ENCODE data around the gene TMEM143.

The TMEM143 gene

GRCh38 chr19:48401287-48401686, 37.5 kb upstream of the TMEM143 start:
- H3K27me3 ChIP-seq (ENCODE audit: insufficient read depth, low read length), result no peaks in the 10 kb centered on the region
- H4K12ac ChIP-seq (ENCODE audit: low read depth, low read length), result no peak overlapping the region
- H3K79me2 ChIP-seq (ENCODE audit: control insufficient read depth, insufficient read depth, low read length, poor library complexity), result peaks cover 2% of the 10 kb centered on the region
- H3K27ac ChIP-seq (ENCODE audit: low read depth, low read length), result no peak overlapping the region
- H2BK5ac ChIP-seq (ENCODE audit: low read depth, low read length, poor library complexity), result no peak overlapping the region
- H3K79me1 ChIP-seq (ENCODE audit: low read length), result peaks cover 10% of the 10 kb centered on the region
- H3K4me2 ChIP-seq (ENCODE audit: low read length), result no peak overlapping the region
- H3K9me3 ChIP-seq (ENCODE audit: insufficient read depth, low read depth, low read length), result no peaks in the 10 kb centered on the region
- no peak overlapping the region for H3K4me3 ChIP-seq (ENCODE audit: low read depth, low read length)
- H4K91ac ChIP-seq (ENCODE audit: low read depth, low read length), result no peak overlapping the region
- H2BK120ac ChIP-seq (ENCODE audit: insufficient read depth, low read length, poor library complexity), result no peak overlapping the region
- no peak overlapping the region for H3K4ac ChIP-seq (ENCODE audit: low read depth, low read length)
- H4K8ac ChIP-seq (ENCODE audit: low read depth, low read length), result no peak overlapping the region
- no CpG with 5 or more reads among the region's 5 CpGs for WGBS (ENCODE audit: extremely low coverage, insufficient coverage, insufficient read length)
- H3K14ac ChIP-seq (ENCODE audit: low read length), result no peak overlapping the region
- no peak overlapping the region for H2BK12ac ChIP-seq (ENCODE audit: low read length)
- no peak overlapping the region for H3K23ac ChIP-seq (ENCODE audit: low read length)
- no peak for DNase-seq
- H3K4me1 ChIP-seq (ENCODE audit: control insufficient read depth in 1 of 2, insufficient read depth in 2 of 2, low read length in 2 of 2), result peaks cover 7 to 20% of the 10 kb centered on the region in 2 experiments
- H2AFZ ChIP-seq (ENCODE audit: insufficient read depth, low read length, poor library complexity), result no peak overlapping the region
- no peak overlapping the region for H3K9ac ChIP-seq (ENCODE audit: low read length)
- no peak overlapping the region for H2AK5ac ChIP-seq (ENCODE audit: low read length)
- H3K36me3 ChIP-seq (ENCODE audit: control insufficient read depth in 1 of 2, insufficient read depth in 2 of 2, low read length in 2 of 2), result no peaks in the 10 kb centered on the region
- no peak overlapping the region for H3K18ac ChIP-seq (ENCODE audit: low read length)

GRCh38 chr19:48400018-48400742, 36.4 kb upstream of the TMEM143 start:
- no peak overlapping the region for H3K18ac ChIP-seq (ENCODE audit: low read length)
- H3K9me3 ChIP-seq (ENCODE audit: insufficient read depth, low read depth, low read length), result no peaks in the 10 kb centered on the region
- H3K4me3 ChIP-seq (ENCODE audit: low read depth, low read length), result no peak overlapping the region
- no peak overlapping the region for H3K9ac ChIP-seq (ENCODE audit: low read length)
- H2BK12ac ChIP-seq (ENCODE audit: low read length), result no peak overlapping the region
- no peak overlapping the region for H2AFZ ChIP-seq (ENCODE audit: insufficient read depth, low read length, poor library complexity)
- peaks cover 10% of the 10 kb centered on the region for H3K79me1 ChIP-seq (ENCODE audit: low read length)
- H3K27ac ChIP-seq (ENCODE audit: low read depth, low read length), result no peak overlapping the region
- H3K36me3 ChIP-seq (ENCODE audit: control insufficient read depth in 1 of 2, insufficient read depth in 2 of 2, low read length in 2 of 2), result no peaks in the 10 kb centered on the region
- H3K79me2 ChIP-seq (ENCODE audit: control insufficient read depth, insufficient read depth, low read length, poor library complexity), result peaks cover 2% of the 10 kb centered on the region
- WGBS (ENCODE audit: extremely low coverage, insufficient coverage, insufficient read length), result no CpG with 5 or more reads among the region's 14 CpGs
- peak overlapping the region; percentile 71 for H3K4me2 ChIP-seq (ENCODE audit: low read length)
- H2AK5ac ChIP-seq (ENCODE audit: low read length), result no peak overlapping the region
- H3K27me3 ChIP-seq (ENCODE audit: insufficient read depth, low read length), result peaks cover 8% of the 10 kb centered on the region
- no peak overlapping the region for H4K12ac ChIP-seq (ENCODE audit: low read depth, low read length)
- H3K4me1 ChIP-seq (ENCODE audit: control insufficient read depth in 1 of 2, insufficient read depth in 2 of 2, low read length in 2 of 2), result peaks cover 10 to 22% of the 10 kb centered on the region in 2 experiments
- no peak overlapping the region for H3K14ac ChIP-seq (ENCODE audit: low read length)
- H3K4ac ChIP-seq (ENCODE audit: low read depth, low read length), result no peak overlapping the region
- peak overlapping the region; percentile 63 for H4K8ac ChIP-seq (ENCODE audit: low read depth, low read length)
- DNase-seq, result peak; percentile 83
- no peak overlapping the region for H3K23ac ChIP-seq (ENCODE audit: low read length)
- H2BK120ac ChIP-seq (ENCODE audit: insufficient read depth, low read length, poor library complexity), result no peak overlapping the region
- H2BK5ac ChIP-seq (ENCODE audit: low read depth, low read length, poor library complexity), result no peak overlapping the region
- H4K91ac ChIP-seq (ENCODE audit: low read depth, low read length), result peak overlapping the region; percentile 1

GRCh38 chr19:48398375-48399235, 34.9 kb upstream of the TMEM143 start:
- H3K4me3 ChIP-seq (ENCODE audit: low read depth, low read length), result peak overlapping the region; percentile 71
- no CpG with 5 or more reads among the region's 104 CpGs for WGBS (ENCODE audit: extremely low coverage, insufficient coverage, insufficient read length)
- peak overlapping the region; percentile 74 for H4K91ac ChIP-seq (ENCODE audit: low read depth, low read length)
- peak overlapping the region; percentile 71 for H3K14ac ChIP-seq (ENCODE audit: low read length)
- peaks cover 20% of the 10 kb centered on the region for H3K79me1 ChIP-seq (ENCODE audit: low read length)
- peak overlapping the region; percentile 78 for H4K8ac ChIP-seq (ENCODE audit: low read depth, low read length)
- peak overlapping the region; percentile 11 for H2AK5ac ChIP-seq (ENCODE audit: low read length)
- peak overlapping the region; percentile 87 for H3K4me2 ChIP-seq (ENCODE audit: low read length)
- peak; percentile 87 to 93 for DNase-seq
- H4K12ac ChIP-seq (ENCODE audit: low read depth, low read length), result peak overlapping the region; percentile 25
- H3K23ac ChIP-seq (ENCODE audit: low read length), result no peak overlapping the region
- H2BK5ac ChIP-seq (ENCODE audit: low read depth, low read length, poor library complexity), result no peak overlapping the region
- H2BK120ac ChIP-seq (ENCODE audit: insufficient read depth, low read length, poor library complexity), result peak overlapping the region; percentile 12
- H3K27ac ChIP-seq (ENCODE audit: low read depth, low read length), result no peak overlapping the region
- H3K4ac ChIP-seq (ENCODE audit: low read depth, low read length), result no peak overlapping the region
- peak overlapping the region; percentile 33 for H2AFZ ChIP-seq (ENCODE audit: insufficient read depth, low read length, poor library complexity)
- H3K9me3 ChIP-seq (ENCODE audit: insufficient read depth, low read depth, low read length), result peaks cover 2% of the 10 kb centered on the region
- H3K36me3 ChIP-seq (ENCODE audit: control insufficient read depth in 1 of 2, insufficient read depth in 2 of 2, low read length in 2 of 2), result no peaks in the 10 kb centered on the region
- peak overlapping the region; percentile 48 for H3K18ac ChIP-seq (ENCODE audit: low read length)
- no peak overlapping the region for H2BK12ac ChIP-seq (ENCODE audit: low read length)
- H3K4me1 ChIP-seq (ENCODE audit: control insufficient read depth in 1 of 2, insufficient read depth in 2 of 2, low read length in 2 of 2), result peaks cover 15 to 32% of the 10 kb centered on the region in 2 experiments
- peaks cover 5% of the 10 kb centered on the region for H3K79me2 ChIP-seq (ENCODE audit: control insufficient read depth, insufficient read depth, low read length, poor library complexity)
- peaks cover 18% of the 10 kb centered on the region for H3K27me3 ChIP-seq (ENCODE audit: insufficient read depth, low read length)
- H3K9ac ChIP-seq (ENCODE audit: low read length), result peak overlapping the region; percentile 71

GRCh38 chr19:48398102-48398374, 34.3 kb upstream of the TMEM143 start:
- Histone ChIP-seq H4K91ac (ENCODE audit: low read depth, low read length) (peak overlapping the region; percentile 74), H2BK12ac (ENCODE audit: low read length) (no peak overlapping the region), H3K4me2 (ENCODE audit: low read length) (peak overlapping the region; percentile 87), H3K36me3 (ENCODE audit: control insufficient read depth in 1 of 2, insufficient read depth in 2 of 2, low read length in 2 of 2) (no peaks in the 10 kb centered on the region), H3K9me3 (ENCODE audit: insufficient read depth, low read depth, low read length) (peaks cover 2% of the 10 kb centered on the region), H3K4me1 (ENCODE audit: control insufficient read depth in 1 of 2, insufficient read depth in 2 of 2, low read length in 2 of 2) (peaks cover 18 to 38% of the 10 kb centered on the region in 2 experiments), H3K23ac (ENCODE audit: low read length) (no peak overlapping the region), H4K12ac (ENCODE audit: low read depth, low read length) (peak overlapping the region; percentile 59), H3K18ac (ENCODE audit: low read length) (peak overlapping the region; percentile 37), H2AK5ac (ENCODE audit: low read length) (peak overlapping the region; percentile 37), H3K27ac (ENCODE audit: low read depth, low read length) (no peak overlapping the region), H3K14ac (ENCODE audit: low read length) (peak overlapping the region; percentile 71), H3K79me2 (ENCODE audit: control insufficient read depth, insufficient read depth, low read length, poor library complexity) (peaks cover 6% of the 10 kb centered on the region), H2AFZ (ENCODE audit: insufficient read depth, low read length, poor library complexity) (peak overlapping the region; percentile 2), H3K79me1 (ENCODE audit: low read length) (peaks cover 25% of the 10 kb centered on the region), H2BK5ac (ENCODE audit: low read depth, low read length, poor library complexity) (no peak overlapping the region), H2BK120ac (ENCODE audit: insufficient read depth, low read length, poor library complexity) (peak overlapping the region; percentile 12), H3K9ac (ENCODE audit: low read length) (peak overlapping the region; percentile 71), H3K27me3 (ENCODE audit: insufficient read depth, low read length) (peaks cover 18% of the 10 kb centered on the region), H3K4me3 (ENCODE audit: low read depth, low read length) (peak overlapping the region; percentile 64), H3K4ac (ENCODE audit: low read depth, low read length) (no peak overlapping the region), H4K8ac (ENCODE audit: low read depth, low read length) (peak overlapping the region; percentile 78)
- no CpG with 5 or more reads among the region's 17 CpGs for WGBS (ENCODE audit: extremely low coverage, insufficient coverage, insufficient read length)
- peak in 1 of 2 donors; percentile 44 for DNase-seq
